Esophagus muscularis mucosa (tissue), 4 donors: ENCODE results near the gene SCML2.

ENCODE experiments used
- EP300 ChIP-seq: sonication (generic); formaldehyde crosslinking; IDR thresholded peaks from one replicate; pipeline ENCODE4 v1.6.1; 2017; ENCODE audit warnings: antibody characterized with exemption
- POLR2A ChIP-seq: fragments of 450-650 bp; IDR thresholded peaks from one replicate; pipeline ENCODE4 v1.6.1; 2017; ENCODE audit warnings: antibody characterized with exemption, moderate library complexity, mild to moderate bottlenecking, low read depth
- TF ChIP-seq, protein P1 (sequence below), 3 experiments: fragments of 200-600 bp in 2 of 3; fragments of 450-650 bp in 1 of 3; sonication (generic) in 2 of 3; IDR thresholded peaks; one replicate each; pipeline ENCODE4 v1.5.1; 2017 to 2019; ENCODE audit warnings: antibody characterized with exemption in 3 of 3, mild to moderate bottlenecking in 2 of 3, moderate library complexity in 1 of 3

DNA sequence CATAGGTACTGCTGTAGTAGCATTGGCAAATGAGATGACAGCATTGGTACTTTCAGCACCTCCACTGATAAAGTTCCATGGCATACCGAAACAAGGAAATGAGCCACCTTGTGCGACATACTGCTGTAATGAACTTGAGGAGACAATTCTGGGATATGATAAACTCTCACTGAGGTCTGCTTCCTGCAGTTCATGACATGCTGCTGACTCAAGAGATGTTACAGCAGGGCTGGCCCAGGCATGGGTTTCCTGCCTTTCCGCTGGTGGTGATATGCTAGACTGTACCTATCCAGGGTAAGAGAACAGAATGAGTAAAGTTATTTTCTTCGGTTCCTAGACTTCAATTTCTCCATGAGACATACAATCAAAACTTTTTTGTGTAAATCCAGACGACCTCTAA is 150.9 kb downstream of the SCML2 start:
- TF ChIP-seq, protein P1, sequence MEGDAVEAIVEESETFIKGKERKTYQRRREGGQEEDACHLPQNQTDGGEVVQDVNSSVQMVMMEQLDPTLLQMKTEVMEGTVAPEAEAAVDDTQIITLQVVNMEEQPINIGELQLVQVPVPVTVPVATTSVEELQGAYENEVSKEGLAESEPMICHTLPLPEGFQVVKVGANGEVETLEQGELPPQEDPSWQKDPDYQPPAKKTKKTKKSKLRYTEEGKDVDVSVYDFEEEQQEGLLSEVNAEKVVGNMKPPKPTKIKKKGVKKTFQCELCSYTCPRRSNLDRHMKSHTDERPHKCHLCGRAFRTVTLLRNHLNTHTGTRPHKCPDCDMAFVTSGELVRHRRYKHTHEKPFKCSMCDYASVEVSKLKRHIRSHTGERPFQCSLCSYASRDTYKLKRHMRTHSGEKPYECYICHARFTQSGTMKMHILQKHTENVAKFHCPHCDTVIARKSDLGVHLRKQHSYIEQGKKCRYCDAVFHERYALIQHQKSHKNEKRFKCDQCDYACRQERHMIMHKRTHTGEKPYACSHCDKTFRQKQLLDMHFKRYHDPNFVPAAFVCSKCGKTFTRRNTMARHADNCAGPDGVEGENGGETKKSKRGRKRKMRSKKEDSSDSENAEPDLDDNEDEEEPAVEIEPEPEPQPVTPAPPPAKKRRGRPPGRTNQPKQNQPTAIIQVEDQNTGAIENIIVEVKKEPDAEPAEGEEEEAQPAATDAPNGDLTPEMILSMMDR (IDR thresholded peaks at IDR 0.05) = no peak
- TF ChIP-seq EP300 = no peak
- no peak for TF ChIP-seq POLR2A
